HepG2 (cell line): ENCODE data around the gene DENND2A. TPM values are rescaled to one million over a fixed set of nuclear protein-coding genes. Genes with fewer than 3 reads are reported as not detected.

Source experiments
- AKAP8 ChIP-seq: sonication (generic); formaldehyde crosslinking; IDR thresholded peaks from 2 replicates; pipeline ENCODE4 v1.5.1; 2020; ENCODE audit warnings: mild to moderate bottlenecking, missing genetic modification reagents
- ARID4A ChIP-seq: sonication (generic); formaldehyde crosslinking; IDR thresholded peaks from 2 replicates; pipeline ENCODE4 v1.5.0; 2020; ENCODE audit warnings: mild to moderate bottlenecking, missing genetic modification reagents, borderline replicate concordance
- BCL6 ChIP-seq: IDR thresholded peaks from 2 replicates; pipeline ENCODE4 v1.6.1; 2016; ENCODE audit warnings: missing genetic modification reagents, missing compliant biosample characterization
- BCLAF1 ChIP-seq: fragments of 450-650 bp; IDR thresholded peaks from 2 replicates; pipeline ENCODE4 v1.6.1; 2017; ENCODE audit warnings: mild to moderate bottlenecking
- CEBPG ChIP-seq: IDR thresholded peaks from 2 replicates; pipeline ENCODE4 v1.6.1; 2016
- DDIT3 ChIP-seq: sonication (generic); formaldehyde crosslinking; IDR thresholded peaks from 2 replicates; pipeline ENCODE4 v1.4.0; 2020; ENCODE audit warnings: mild to moderate bottlenecking, missing genetic modification reagents
- IKZF4 ChIP-seq: sonication (generic); formaldehyde crosslinking; IDR thresholded peaks from 2 replicates; pipeline ENCODE4 v1.5.1; 2020; ENCODE audit warnings: borderline replicate concordance, mild to moderate bottlenecking, low read depth, missing genetic modification reagents; ENCODE audit errors: not compliant biosample characterization
- LBX2 ChIP-seq: sonication (generic); formaldehyde crosslinking; IDR thresholded peaks from 2 replicates; pipeline ENCODE4 v1.5.0; 2020; ENCODE audit warnings: missing genetic modification reagents, mild to moderate bottlenecking, borderline replicate concordance
- NFIC ChIP-seq: IDR thresholded peaks from 2 replicates; pipeline ENCODE4 v1.6.1; 2012; ENCODE audit warnings: mild to moderate bottlenecking, low read length, inconsistent platforms
- PPARG ChIP-seq: conservative IDR thresholded peaks from 2 replicates; pipeline ENCODE4 v1.6.1; 2016; ENCODE audit warnings: missing biosample characterization, missing genetic modification reagents
- SMARCC2 ChIP-seq: fragments of 450-650 bp; IDR thresholded peaks from 2 replicates; pipeline ENCODE4 v1.6.1; 2017; ENCODE audit warnings: antibody characterized with exemption, mild to moderate bottlenecking
- SYNCRIP ChIP-seq: fragments of 200-400 bp; formaldehyde crosslinking; IDR thresholded peaks from 2 replicates; pipeline ENCODE4 v1.6.1; 2018; ENCODE audit warnings: mild to moderate bottlenecking, low read depth, low read length; ENCODE audit not compliant: insufficient read depth
- TRIM22 ChIP-seq: fragments of 450-650 bp; IDR thresholded peaks from 2 replicates; pipeline ENCODE4 v1.6.1; 2017
- ZNF10 ChIP-seq: sonication (generic); formaldehyde crosslinking; IDR thresholded peaks from 2 replicates; pipeline ENCODE4 v1.4.0; 2020; ENCODE audit warnings: mild to moderate bottlenecking, low read depth, missing genetic modification reagents, borderline replicate concordance
- ZNF205 ChIP-seq: IDR thresholded peaks from 2 replicates; pipeline ENCODE4 v1.6.1; 2018; ENCODE audit warnings: missing biosample characterization, missing genetic modification reagents
- ZNF207 ChIP-seq: fragments of 450-650 bp; IDR thresholded peaks from 2 replicates; pipeline ENCODE4 v1.6.1; 2016; ENCODE audit warnings: antibody characterized with exemption, borderline replicate concordance
- ZNF512 ChIP-seq: sonication (generic); formaldehyde crosslinking; IDR thresholded peaks from 2 replicates; pipeline ENCODE4 v1.4.0; 2020; ENCODE audit warnings: mild to moderate bottlenecking, missing genetic modification reagents
- ZNF777 ChIP-seq: sonication (generic); formaldehyde crosslinking; IDR thresholded peaks from 2 replicates; pipeline ENCODE4 v1.4.0; 2020; ENCODE audit warnings: missing genetic modification reagents
- polyA plus RNA-seq, 8 experiments: library from polyadenylated mRNA; depleted of rRNA in 3 of 8; stranded (reverse) in 7 of 8; unstranded in 1 of 8; fragments of >200 nt; fragmentation: Illumina TruSeq in 4 of 8; extraction: Trizol in 4 of 8; gene quantifications; 2 replicates each; pipeline versions ENCODE4 v1.2.1 to v1.2.3, GENCODE V29; 2011 to 2016; ENCODE audit warnings: low read depth in 4 of 8, missing spikeins in 1 of 8, mixed read lengths in 1 of 8; ENCODE audit not compliant: insufficient read depth in 1 of 8
- total RNA-seq, 5 experiments: library from RNA; depleted of rRNA; stranded (reverse); fragments of >200 nt; fragmentation: Illumina TruSeq; extraction: Trizol; gene quantifications; 2 replicates each; pipeline ENCODE4 v1.2.3, GENCODE V29; 2016; ENCODE audit warnings: low read depth in 1 of 5

DENND2A gene
- total and polyA plus RNA-seq, 2 of the 13 experiments (the other 11 are each of a cell fraction or from before 2014, with no cell fraction given) = not detected

GRCh38 chr7:140517546-140518369 lies 122.9 kb downstream of the DENND2A start (continued):
- TF ChIP-seq TRIM22 (no peak), PPARG (CRISPR knock-in tag) (no peak), LBX2 (CRISPR knock-in tag) (no peak), BCL6 (CRISPR knock-in tag) (peak; percentile 49; the same call in 1 of the 2 replicates), NFIC (no peak), IKZF4 (CRISPR knock-in tag) (no peak), ZNF777 (no peak), CEBPG (CRISPR knock-in tag) (0 out of 2 replicates have a peak, but pooled peaks have one; percentile 19), DDIT3 (CRISPR knock-in tag) (no peak), SYNCRIP (no peak), SMARCC2 (no peak), AKAP8 (no peak), ZNF207 (no peak), ZNF512 (CRISPR knock-in tag) (peak; percentile 46; the same call in 1 of the 2 replicates), BCLAF1 (no peak), ARID4A (no peak; the same call in 1 of the 2 replicates), ZNF10 (CRISPR knock-in tag) (no peak), ZNF205 (CRISPR knock-in tag) (0 out of 2 replicates have a peak, but pooled peaks have one; percentile 39)
